ENCODE measurements around the gene DCTN3. TPM values are rescaled to one million over a fixed set of nuclear protein-coding genes. Genes with fewer than 3 reads are reported as not detected.
A peak's percentile ranks its signal among the peaks of the same experiment; 100 is the strongest.

DCTN3 gene
- total and polyA plus RNA-seq, 12 donors = 30.5 to 143 (median 127) TPM

- DNase-seq (no peak), ATAC-seq (no peak)
- TF ChIP-seq CTCF (IDR thresholded peaks at IDR 0.05) = no peak
- Histone ChIP-seq H3K27me3 (no peaks in the 10 kb centered on the region), H3K4me1 (peaks cover 2 to 14% (median 12%) of the 10 kb centered on the region in 9 donors), H3K9me3 (no peaks in the 10 kb centered on the region), H3K4me3 (no peak overlapping the region), H3K27ac (no peak overlapping the region), H3K36me3 (no peaks in the 10 kb centered on the region)
- intact Hi-C loops (cut with DNase I) = loop anchor here in 2 of 10 donors (10.0 kb wide), 3 partner anchors 201 to 271 kb away; no protein-coding TSS in a partner anchor
Measured at GRCh38 chr9:34606190-34606589, 14.1 kb downstream of the DCTN3 start.

- WGBS, 2 donors = 56 to 58% methylated on average over 4 of the region's 4 CpGs
- Histone ChIP-seq H3K27me3 (no peaks in the 10 kb centered on the region), H3K9me3 (no peaks in the 10 kb centered on the region), H3K27ac (no peak overlapping the region), H3K4me1 (no peaks in the 10 kb centered on the region), H3K36me3 (no peaks in the 10 kb centered on the region), H3K4me3 (no peak overlapping the region)
- ATAC-seq = peak; percentile 76 to 91 (median 87)
- intact Hi-C loops (cut with DNase I) = loop anchor here in 8 of 10 donors (2.0 to 10.0 kb wide), 7 partner anchors 101 to 271 kb away; no protein-coding TSS in a partner anchor
- peak; percentile 82 to 94 (median 93) for TF ChIP-seq CTCF (IDR thresholded peaks at IDR 0.05)
- DNase-seq = peak; percentile 78 to 85
Measured at GRCh38 chr9:34603610-34604231, 16.6 kb downstream of the DCTN3 start.

- ATAC-seq (no peak), DNase-seq (no peak)
- no peak for TF ChIP-seq CTCF (IDR thresholded peaks at IDR 0.05)
- intact Hi-C loops (cut with DNase I) = loop anchor here in 8 of 10 donors (2.0 to 10.0 kb wide), 7 partner anchors 100 to 270 kb away; no protein-coding TSS in a partner anchor
- H3K9me3 ChIP-seq = no peaks in the 10 kb centered on the region
- H3K36me3 ChIP-seq = no peaks in the 10 kb centered on the region
- no peak overlapping the region for H3K27ac ChIP-seq
- H3K4me3 ChIP-seq = no peak overlapping the region
- H3K4me1 ChIP-seq = no peaks in the 10 kb centered on the region
- H3K27me3 ChIP-seq = no peaks in the 10 kb centered on the region
- WGBS, 2 donors = 77 to 78% methylated on average over 6 of the region's 6 CpGs
Measured at GRCh38 chr9:34601937-34602573, 18.2 kb downstream of the DCTN3 start.

GRCh38 chr9:34600908-34601307 lies 19.4 kb downstream of the DCTN3 start:
- ATAC-seq = no peak

More at GRCh38 chr9:34600908-34601307, 19.4 kb downstream of the DCTN3 start:
- H3K4me3 ChIP-seq = no peak overlapping the region
- H3K4me1 ChIP-seq = no peaks in the 10 kb centered on the region
- TF ChIP-seq CTCF (IDR thresholded peaks at IDR 0.05) = no peak
- no peak overlapping the region for H3K27ac ChIP-seq
- 41 to 52% methylated on average over 1 of the region's 1 CpG for WGBS, 2 donors
- intact Hi-C loops (cut with DNase I) = loop anchor here in 7 of 10 donors (5.0 to 10.0 kb wide), 6 partner anchors 99 to 269 kb away; no protein-coding TSS in a partner anchor
- H3K27me3 ChIP-seq = no peaks in the 10 kb centered on the region
- no peak for DNase-seq
- no peaks in the 10 kb centered on the region for H3K9me3 ChIP-seq
- H3K36me3 ChIP-seq = no peaks in the 10 kb centered on the region

Data from heart right ventricle (tissue), 16 donors.